ENCODE results near the gene WBP11.
"Not testable (repeated sequence)": the region's sequence is repeated elsewhere in the genome, so short reads cannot be mapped to it uniquely, and the experiment has no call there.

WBP11 gene

DNA sequence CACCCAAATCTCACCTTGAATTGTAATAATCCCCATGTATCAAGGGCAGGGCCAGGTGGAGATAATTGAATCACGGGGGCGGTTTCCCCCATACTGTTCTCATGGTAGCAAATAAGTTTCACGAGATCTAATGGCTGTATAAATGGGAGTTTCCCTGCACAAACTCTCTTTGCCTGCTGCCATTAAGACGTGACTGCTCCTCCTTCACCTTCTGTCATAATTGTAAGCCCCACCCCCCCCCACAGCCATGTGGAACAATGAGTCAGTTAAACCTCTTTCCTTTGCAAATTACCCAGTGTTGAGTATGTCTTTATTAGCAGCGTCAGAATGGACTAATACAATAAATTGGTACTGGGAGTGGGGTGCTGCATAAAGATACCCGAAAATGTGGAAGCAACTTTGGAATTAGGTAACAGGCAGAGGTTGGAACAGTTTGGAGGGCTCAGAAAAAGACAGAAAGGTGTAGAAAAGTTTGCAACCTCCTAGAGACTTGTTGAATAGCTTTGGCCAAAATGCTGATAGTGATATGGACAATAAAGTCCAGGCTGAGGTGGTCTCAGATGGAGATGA, 43.5 kb downstream of the WBP11 start:
- H3K9ac ChIP-seq (ENCODE audit: low read depth, low read length); H3K4me1 ChIP-seq (ENCODE audit: control insufficient read depth, insufficient read depth, low read length); H3K9me3 ChIP-seq (ENCODE audit: control insufficient read depth, insufficient read depth, low read length); H3K27me3 ChIP-seq (ENCODE audit: control insufficient read depth, insufficient read depth, low read length); H3K27ac ChIP-seq (ENCODE audit: low read depth, low read length); H3K4me3 ChIP-seq (ENCODE audit: low read depth, low read length); H3K36me3 ChIP-seq (ENCODE audit: control insufficient read depth, insufficient read depth, low read length): not testable (repeated sequence)

- Histone ChIP-seq H3K9me3 (ENCODE audit: control insufficient read depth, insufficient read depth, low read length) (no peaks in the 10 kb centered on the region), H3K4me3 (ENCODE audit: low read depth, low read length) (no peak overlapping the region), H3K9ac (ENCODE audit: low read depth, low read length) (no peak overlapping the region), H3K27ac (ENCODE audit: low read depth, low read length) (no peak overlapping the region), H3K36me3 (ENCODE audit: control insufficient read depth, insufficient read depth, low read length) (no peaks in the 10 kb centered on the region), H3K27me3 (ENCODE audit: control insufficient read depth, insufficient read depth, low read length) (no peaks in the 10 kb centered on the region), H3K4me1 (ENCODE audit: control insufficient read depth, insufficient read depth, low read length) (peaks cover 5% of the 10 kb centered on the region)
Observed at GRCh38 chr12:14756334-14757143, 46.7 kb downstream of the WBP11 start.

DNA sequence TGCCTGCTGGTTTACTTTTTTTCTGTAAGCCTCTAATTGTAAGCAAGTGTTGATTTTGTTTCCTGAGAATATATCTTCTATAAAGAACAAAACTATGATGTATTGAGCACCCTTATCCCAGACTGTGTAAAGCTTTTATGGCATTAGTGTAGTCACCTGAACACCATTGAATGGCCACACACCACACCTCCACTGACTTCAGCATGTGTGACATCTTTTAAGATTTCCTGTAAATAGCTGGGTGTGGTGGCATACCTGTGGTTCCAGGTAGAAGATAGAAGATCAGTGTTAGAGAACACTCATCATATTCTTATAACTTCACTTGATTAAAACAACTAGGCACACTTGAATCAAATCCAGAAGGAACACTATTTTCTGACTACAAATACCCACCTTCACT, 51.3 kb downstream of the WBP11 start:
- no peak overlapping the region for H3K27ac ChIP-seq (ENCODE audit: low read depth, low read length)
- H3K4me3 ChIP-seq (ENCODE audit: low read depth, low read length): no peak overlapping the region
- H3K36me3 ChIP-seq (ENCODE audit: control insufficient read depth, insufficient read depth, low read length): no peaks in the 10 kb centered on the region
- peaks cover 5% of the 10 kb centered on the region for H3K4me1 ChIP-seq (ENCODE audit: control insufficient read depth, insufficient read depth, low read length)
- no peak overlapping the region for H3K9ac ChIP-seq (ENCODE audit: low read depth, low read length)
- H3K9me3 ChIP-seq (ENCODE audit: control insufficient read depth, insufficient read depth, low read length): no peaks in the 10 kb centered on the region
- no peaks in the 10 kb centered on the region for H3K27me3 ChIP-seq (ENCODE audit: control insufficient read depth, insufficient read depth, low read length)

DNA sequence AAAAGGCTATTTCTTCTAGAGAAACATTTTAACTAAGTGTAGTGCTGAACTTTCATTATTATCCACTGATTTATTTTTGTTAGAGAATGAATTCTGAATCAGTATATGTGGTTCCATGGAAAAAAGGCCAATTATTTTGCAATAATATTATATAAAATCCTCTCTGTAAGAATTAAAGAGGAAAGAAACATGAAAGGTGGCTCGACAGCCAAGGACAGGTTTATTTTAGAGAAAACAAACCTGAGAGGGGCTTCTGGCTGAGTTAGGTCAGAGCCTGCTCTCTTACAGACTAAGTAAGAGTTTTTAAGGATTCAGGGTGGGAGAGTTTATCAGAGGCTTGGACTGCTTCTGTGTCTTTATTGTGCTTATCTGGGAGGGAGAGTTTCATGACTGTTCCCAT, 60.2 kb downstream of the WBP11 start:
- H3K36me3 ChIP-seq (ENCODE audit: control insufficient read depth, insufficient read depth, low read length): no peaks in the 10 kb centered on the region
- H3K9me3 ChIP-seq (ENCODE audit: control insufficient read depth, insufficient read depth, low read length): peaks cover 9% of the 10 kb centered on the region
- H3K27me3 ChIP-seq (ENCODE audit: control insufficient read depth, insufficient read depth, low read length): no peaks in the 10 kb centered on the region
- no peak overlapping the region for H3K9ac ChIP-seq (ENCODE audit: low read depth, low read length)
- no peak overlapping the region for H3K4me3 ChIP-seq (ENCODE audit: low read depth, low read length)
- no peaks in the 10 kb centered on the region for H3K4me1 ChIP-seq (ENCODE audit: control insufficient read depth, insufficient read depth, low read length)
- no peak overlapping the region for H3K27ac ChIP-seq (ENCODE audit: low read depth, low read length)

DNA sequence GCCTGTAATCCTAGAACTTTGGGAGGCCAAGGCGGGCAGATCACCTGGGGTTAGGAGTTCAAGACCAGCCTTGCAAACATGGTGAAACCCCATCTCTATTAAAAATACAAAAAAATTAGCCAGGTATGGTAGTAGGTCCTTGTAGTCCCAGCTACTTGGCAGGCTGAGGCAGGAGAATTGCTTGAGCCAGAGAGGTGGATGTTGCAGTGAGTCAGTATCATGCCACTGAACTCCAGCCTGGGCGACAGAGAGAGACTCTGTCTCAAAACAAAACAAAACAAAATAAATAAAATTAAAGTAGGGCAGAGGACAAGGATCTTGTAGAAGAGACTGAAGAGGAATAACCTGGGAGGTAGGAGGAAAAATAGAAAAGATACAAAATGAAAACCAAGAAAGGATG, 61.3 kb downstream of the WBP11 start:
- H3K9me3 ChIP-seq (ENCODE audit: control insufficient read depth, insufficient read depth, low read length): peaks cover 9% of the 10 kb centered on the region
- H3K4me3 ChIP-seq (ENCODE audit: low read depth, low read length): no peak overlapping the region
- H3K27ac ChIP-seq (ENCODE audit: low read depth, low read length): no peak overlapping the region
- no peaks in the 10 kb centered on the region for H3K27me3 ChIP-seq (ENCODE audit: control insufficient read depth, insufficient read depth, low read length)
- H3K4me1 ChIP-seq (ENCODE audit: control insufficient read depth, insufficient read depth, low read length): no peaks in the 10 kb centered on the region
- H3K9ac ChIP-seq (ENCODE audit: low read depth, low read length): no peak overlapping the region
- no peaks in the 10 kb centered on the region for H3K36me3 ChIP-seq (ENCODE audit: control insufficient read depth, insufficient read depth, low read length)

DNA sequence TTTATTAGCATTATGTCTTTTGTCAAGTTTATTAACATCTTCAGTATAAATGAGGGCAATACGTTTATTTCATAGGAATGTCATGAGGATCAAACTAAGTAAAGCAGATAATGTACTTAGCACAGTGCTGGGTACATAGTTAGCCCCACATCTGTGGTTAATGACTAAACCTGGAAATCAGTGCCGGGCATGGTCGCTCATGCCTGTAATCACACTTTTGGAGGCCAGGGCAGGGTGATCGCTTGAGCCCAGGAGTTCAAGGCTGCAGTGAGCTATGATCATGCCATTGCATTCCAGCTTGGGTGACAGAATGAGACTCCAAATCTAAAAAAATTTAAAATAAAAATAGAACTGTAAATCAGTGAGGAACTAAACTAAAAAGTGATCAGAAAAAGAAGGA, 62.1 kb downstream of the WBP11 start:
- H3K27me3 ChIP-seq (ENCODE audit: control insufficient read depth, insufficient read depth, low read length): no peaks in the 10 kb centered on the region
- H3K4me1 ChIP-seq (ENCODE audit: control insufficient read depth, insufficient read depth, low read length): no peaks in the 10 kb centered on the region
- H3K36me3 ChIP-seq (ENCODE audit: control insufficient read depth, insufficient read depth, low read length): no peaks in the 10 kb centered on the region
- H3K27ac ChIP-seq (ENCODE audit: low read depth, low read length): no peak overlapping the region
- peaks cover 9% of the 10 kb centered on the region for H3K9me3 ChIP-seq (ENCODE audit: control insufficient read depth, insufficient read depth, low read length)
- H3K9ac ChIP-seq (ENCODE audit: low read depth, low read length): no peak overlapping the region
- no peak overlapping the region for H3K4me3 ChIP-seq (ENCODE audit: low read depth, low read length)

DNA sequence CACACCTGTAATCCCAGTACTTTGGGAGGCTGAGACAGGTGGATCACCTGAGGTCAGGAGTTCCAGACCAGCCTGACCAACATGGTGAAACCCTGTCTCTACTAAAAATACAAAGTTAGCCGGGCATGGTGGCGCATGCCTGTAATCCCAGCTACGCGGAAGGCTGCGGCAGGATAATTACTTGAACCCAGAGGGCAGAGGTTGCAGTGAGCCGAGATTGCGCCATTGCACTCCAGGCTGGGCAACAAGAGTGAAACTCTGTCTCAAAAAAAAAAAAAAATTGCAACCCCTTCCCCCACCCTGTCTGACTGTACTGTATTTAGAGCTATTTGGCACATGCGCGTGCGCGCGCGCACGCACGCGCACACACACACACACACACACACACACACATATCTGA, 66.8 kb downstream of the WBP11 start:
- H3K27ac ChIP-seq (ENCODE audit: low read depth, low read length); H3K4me3 ChIP-seq (ENCODE audit: low read depth, low read length); H3K9me3 ChIP-seq (ENCODE audit: control insufficient read depth, insufficient read depth, low read length); H3K36me3 ChIP-seq (ENCODE audit: control insufficient read depth, insufficient read depth, low read length); H3K27me3 ChIP-seq (ENCODE audit: control insufficient read depth, insufficient read depth, low read length); H3K4me1 ChIP-seq (ENCODE audit: control insufficient read depth, insufficient read depth, low read length); H3K9ac ChIP-seq (ENCODE audit: low read depth, low read length): not testable (repeated sequence)

Data from HUES48 (cell line).